GM21381 (cell line): ENCODE data around the gene RASGRP2.
A peak's percentile ranks its signal among the peaks of the same experiment; 100 is the strongest.

ENCODE experiments used
- ATAC-seq: cut with Tn5 transposase; IDR thresholded peaks from one replicate; pipeline ENCODE4 v1.9.1; 2021; ENCODE audit warnings: mild to moderate bottlenecking, moderate library complexity; ENCODE audit not compliant: unreplicated experiment

The RASGRP2 gene

GRCh38 chr11:64698427-64698826, 45.5 kb downstream of the RASGRP2 start:
- no peak for ATAC-seq

GRCh38 chr11:64697663-64698375, 46.1 kb downstream of the RASGRP2 start:
- ATAC-seq: no peak

GRCh38 chr11:64696045-64696444, 47.9 kb downstream of the RASGRP2 start:
- ATAC-seq: no peak

GRCh38 chr11:64695548-64695947, 48.4 kb downstream of the RASGRP2 start:
- ATAC-seq: no peak

- ATAC-seq: no peak
Measured at GRCh38 chr11:64694821-64695365, 49.0 kb downstream of the RASGRP2 start.

GRCh38 chr11:64694026-64694755, 49.8 kb downstream of the RASGRP2 start:
- no peak for ATAC-seq

- no peak for ATAC-seq
Measured at GRCh38 chr11:64692764-64693331, 51.1 kb downstream of the RASGRP2 start.

- ATAC-seq: no peak
Measured at GRCh38 chr11:64691543-64691942, 52.4 kb downstream of the RASGRP2 start.

GRCh38 chr11:64690235-64690634, 53.7 kb downstream of the RASGRP2 start:
- no peak for ATAC-seq

GRCh38 chr11:64688534-64688982, 55.4 kb downstream of the RASGRP2 start:
- ATAC-seq: peak; percentile 79

GRCh38 chr11:64687643-64688533, 56.1 kb downstream of the RASGRP2 start:
- ATAC-seq: no peak

GRCh38 chr11:64687204-64687603, 56.7 kb downstream of the RASGRP2 start:
- no peak for ATAC-seq

- no peak for ATAC-seq
Measured at GRCh38 chr11:64686466-64687170, 57.3 kb downstream of the RASGRP2 start.

- ATAC-seq: no peak
Measured at GRCh38 chr11:64685536-64685935, 58.4 kb downstream of the RASGRP2 start.

- ATAC-seq: no peak
Measured at GRCh38 chr11:64684357-64684756, 59.6 kb downstream of the RASGRP2 start.

GRCh38 chr11:64681171-64681570, 62.8 kb downstream of the RASGRP2 start:
- ATAC-seq: no peak

- no peak for ATAC-seq
Measured at GRCh38 chr11:64679846-64680245, 64.1 kb downstream of the RASGRP2 start.

- no peak for ATAC-seq
Measured at GRCh38 chr11:64677441-64678023, 66.4 kb downstream of the RASGRP2 start.
